HEK293 (cell line): ENCODE results near the gene B3GALNT1.

ENCODE experiments used
- CTCF ChIA-PET: fragments of 350-600 bp; formaldehyde crosslinking; extraction: SDS; loops from one replicate; lab custom pipeline; 2021; ENCODE audit warnings: antibody characterized with exemption; lab: Yijun Ruan, JAX
- POLR2A ChIA-PET: fragments of 300-600 bp; formaldehyde crosslinking; extraction: SDS; loops from one replicate; lab custom pipeline; 2020; ENCODE audit warnings: antibody characterized with exemption, inconsistent platforms; lab: Yijun Ruan, JAX
- H3K27ac ChIP-seq: fragments of 200-500 bp; sonication (Bioruptor generic); 2 replicates; pipeline ENCODE4 v1.5.1; 2014; ENCODE audit warnings: low read depth, low read length, control low read depth, inconsistent platforms; ENCODE audit errors: extremely low read depth
- H3K36me3 ChIP-seq, 2 experiments: fragments of 200-500 bp in 1 of 2; sonication (Bioruptor generic) in 1 of 2; 1 replicate in 1 of 2; 2 replicates in 1 of 2; pipeline ENCODE4 v1.5.1; 2014 to 2017; ENCODE audit warnings: inconsistent platforms in 2 of 2, low read length in 2 of 2; ENCODE audit not compliant: control insufficient read depth in 2 of 2, insufficient read depth in 1 of 2
- H3K4me1 ChIP-seq: fragments of 200-500 bp; sonication (Bioruptor generic); 2 replicates; pipeline ENCODE4 v1.5.1; 2014; ENCODE audit warnings: mild to moderate bottlenecking, low read length, inconsistent platforms; ENCODE audit not compliant: control insufficient read depth, insufficient read depth
- H3K4me3 ChIP-seq: 2 replicates; pipeline ENCODE4 v1.5.1; 2011; ENCODE audit warnings: low read depth, mild to moderate bottlenecking, control low read depth, low read length, moderate library complexity
- H3K9me3 ChIP-seq: fragments of 200-500 bp; sonication (Bioruptor generic); 2 replicates; pipeline ENCODE4 v1.5.1; 2014; ENCODE audit warnings: low read depth, low read length, inconsistent platforms; ENCODE audit not compliant: control insufficient read depth, insufficient read depth
- BCL11A ChIP-seq: fragments of 450-650 bp; formaldehyde crosslinking; IDR thresholded peaks from 2 replicates; pipeline ENCODE4 v1.5.1; 2016; ENCODE audit warnings: low read depth, missing biosample characterization, missing genetic modification characterization
- GLI4 ChIP-seq: fragments of 450-650 bp; formaldehyde crosslinking; IDR thresholded peaks from 2 replicates; pipeline ENCODE4 v1.5.1; 2016; ENCODE audit warnings: missing biosample characterization, missing genetic modification characterization
- OVOL3 ChIP-seq: fragments of 450-650 bp; formaldehyde crosslinking; IDR thresholded peaks from 2 replicates; pipeline ENCODE4 v1.5.1; 2016; ENCODE audit warnings: missing biosample characterization, missing genetic modification characterization
- TRIM28 ChIP-seq: IDR thresholded peaks from 2 replicates; pipeline ENCODE4 v1.6.1; 2011; ENCODE audit warnings: low read length, control low read depth, borderline replicate concordance
- ZBTB1 ChIP-seq: fragments of 450-650 bp; formaldehyde crosslinking; IDR thresholded peaks from 2 replicates; pipeline ENCODE4 v1.5.1; 2016; ENCODE audit warnings: missing biosample characterization, missing genetic modification characterization
- ZFP37 ChIP-seq: fragments of 450-650 bp; formaldehyde crosslinking; IDR thresholded peaks from 2 replicates; pipeline ENCODE4 v1.5.1; 2016; ENCODE audit warnings: missing biosample characterization, missing genetic modification characterization
- ZNF138 ChIP-seq: fragments of 450-650 bp; formaldehyde crosslinking; IDR thresholded peaks from 2 replicates; pipeline ENCODE4 v1.5.1; 2016; ENCODE audit warnings: missing biosample characterization, missing genetic modification characterization, borderline replicate concordance
- ZNF140 ChIP-seq: fragments of 450-650 bp; formaldehyde crosslinking; IDR thresholded peaks from 2 replicates; pipeline ENCODE4 v1.5.1; 2016; ENCODE audit warnings: missing biosample characterization, missing genetic modification characterization
- ZNF19 ChIP-seq: fragments of 450-650 bp; formaldehyde crosslinking; IDR thresholded peaks from 2 replicates; pipeline ENCODE4; 2016; ENCODE audit warnings: missing biosample characterization, missing genetic modification characterization, low read depth
- ZNF202 ChIP-seq: fragments of 450-650 bp; formaldehyde crosslinking; IDR thresholded peaks from 2 replicates; pipeline ENCODE4 v1.5.1; 2016; ENCODE audit warnings: missing biosample characterization, missing genetic modification characterization, borderline replicate concordance
- ZNF366 ChIP-seq: fragments of 450-650 bp; formaldehyde crosslinking; conservative IDR thresholded peaks from 2 replicates; pipeline ENCODE4 v1.5.1; 2016; ENCODE audit warnings: missing biosample characterization, missing genetic modification characterization
- ZNF501 ChIP-seq: fragments of 450-650 bp; formaldehyde crosslinking; IDR thresholded peaks from 2 replicates; pipeline ENCODE4 v1.5.1; 2016; ENCODE audit warnings: missing biosample characterization, missing genetic modification characterization
- ZNF560 ChIP-seq: fragments of 450-650 bp; formaldehyde crosslinking; IDR thresholded peaks from 2 replicates; pipeline ENCODE4 v1.5.1; 2017; ENCODE audit warnings: missing biosample characterization, missing genetic modification characterization, borderline replicate concordance
- ZNF776 ChIP-seq: fragments of 450-650 bp; formaldehyde crosslinking; IDR thresholded peaks from 2 replicates; pipeline ENCODE4 v1.5.0; 2017; ENCODE audit warnings: missing biosample characterization, missing genetic modification characterization, borderline replicate concordance
- TF ChIP-seq, protein P1 (sequence below): fragments of 450-650 bp; IDR thresholded peaks from 2 replicates; pipeline ENCODE4 v1.5.1; 2018; ENCODE audit warnings: missing biosample characterization, mild to moderate bottlenecking, missing genetic modification characterization
- TF ChIP-seq, protein P2 (sequence below): fragments of 450-650 bp; formaldehyde crosslinking; IDR thresholded peaks from 2 replicates; pipeline ENCODE4 v1.5.1; 2016; ENCODE audit warnings: missing biosample characterization, missing genetic modification characterization
- TF ChIP-seq, protein P3 (sequence below): fragments of 450-650 bp; formaldehyde crosslinking; IDR thresholded peaks from 2 replicates; pipeline ENCODE4 v1.5.1; 2016; ENCODE audit warnings: missing biosample characterization, missing genetic modification characterization, low read depth
- TF ChIP-seq, protein P4 (sequence below): fragments of 450-650 bp; formaldehyde crosslinking; IDR thresholded peaks from 2 replicates; pipeline ENCODE4 v1.5.1; 2017; ENCODE audit warnings: missing biosample characterization, mild to moderate bottlenecking, missing genetic modification characterization, moderate library complexity
- TF ChIP-seq, protein P5 (sequence below): sonication (generic); formaldehyde crosslinking; IDR thresholded peaks from 2 replicates; pipeline ENCODE4 v1.8.1; 2022; ENCODE audit warnings: mild to moderate bottlenecking, moderate library complexity, missing genetic modification reagents
- TF ChIP-seq, protein P6 (sequence below): fragments of 450-650 bp; formaldehyde crosslinking; IDR thresholded peaks from 2 replicates; pipeline ENCODE4 v1.5.1; 2016; ENCODE audit warnings: missing biosample characterization, missing genetic modification characterization

The B3GALNT1 gene

DNA sequence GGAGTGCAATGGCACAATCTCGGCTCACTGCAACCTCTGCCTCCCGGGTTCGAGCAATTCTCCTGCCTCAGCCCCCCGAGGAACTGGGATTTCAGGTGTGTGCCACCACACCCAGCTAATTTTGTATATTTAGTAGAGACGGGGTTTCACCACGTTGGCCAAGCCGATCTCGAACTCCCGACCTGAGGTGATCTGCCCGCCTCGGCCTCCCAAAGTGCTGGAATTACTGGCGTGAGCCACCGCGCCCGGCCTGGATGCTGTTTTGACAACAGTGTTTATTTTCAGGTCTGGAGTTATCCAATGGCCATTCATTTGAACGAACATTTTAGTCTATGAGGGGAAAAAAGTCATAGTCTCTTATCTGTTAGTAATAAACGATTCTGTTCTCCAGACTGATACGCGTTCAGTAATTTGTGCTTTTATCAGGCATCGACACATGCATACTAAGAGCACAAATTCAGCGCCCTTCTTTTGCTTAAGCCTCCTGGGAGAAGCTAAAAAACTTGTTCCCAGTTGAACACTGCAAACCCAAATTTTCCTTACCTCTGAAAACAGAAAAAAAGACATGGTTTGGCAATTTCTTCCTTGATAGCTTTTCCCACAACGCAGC, 1.3 kb downstream of the B3GALNT1 start (continued):
- TF ChIP-seq ZNF138 (tag by site-specific recombination) = no peak
- TF ChIP-seq, all 188 proteins: peak for 0

DNA sequence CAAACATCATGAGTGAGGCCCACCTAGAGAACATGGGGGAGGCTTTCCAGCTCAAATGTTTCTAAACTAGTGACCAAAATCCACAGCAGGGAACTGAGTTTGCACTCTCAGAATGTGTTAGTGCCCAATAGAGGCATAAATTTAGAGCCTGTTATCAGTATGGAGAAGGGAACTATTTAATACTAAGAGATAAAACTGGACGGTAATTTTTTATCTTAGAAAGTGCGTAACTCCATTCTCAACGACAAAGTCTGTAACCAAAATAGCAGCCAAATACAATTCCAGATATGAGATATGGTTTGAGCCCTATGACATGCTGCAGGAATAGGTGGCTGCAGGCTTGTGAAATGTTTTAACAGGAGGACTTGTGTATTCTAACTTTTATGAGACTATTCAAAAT, 3.5 kb downstream of the B3GALNT1 start:
- CTCF ChIA-PET = interaction anchor here (0.6 kb wide), 1 partner anchor 228 kb away, joined by 3 read pairs; no protein-coding TSS in a partner anchor
- Histone ChIP-seq H3K4me1 (no peaks in the 10 kb centered on the region), H3K4me3 (no peak overlapping the region), H3K36me3 (no peaks in the 10 kb centered on the region), H3K27ac (no peak overlapping the region), H3K9me3 (no peaks in the 10 kb centered on the region)
- POLR2A ChIA-PET = no interaction called here
- TF ChIP-seq, protein P1, sequence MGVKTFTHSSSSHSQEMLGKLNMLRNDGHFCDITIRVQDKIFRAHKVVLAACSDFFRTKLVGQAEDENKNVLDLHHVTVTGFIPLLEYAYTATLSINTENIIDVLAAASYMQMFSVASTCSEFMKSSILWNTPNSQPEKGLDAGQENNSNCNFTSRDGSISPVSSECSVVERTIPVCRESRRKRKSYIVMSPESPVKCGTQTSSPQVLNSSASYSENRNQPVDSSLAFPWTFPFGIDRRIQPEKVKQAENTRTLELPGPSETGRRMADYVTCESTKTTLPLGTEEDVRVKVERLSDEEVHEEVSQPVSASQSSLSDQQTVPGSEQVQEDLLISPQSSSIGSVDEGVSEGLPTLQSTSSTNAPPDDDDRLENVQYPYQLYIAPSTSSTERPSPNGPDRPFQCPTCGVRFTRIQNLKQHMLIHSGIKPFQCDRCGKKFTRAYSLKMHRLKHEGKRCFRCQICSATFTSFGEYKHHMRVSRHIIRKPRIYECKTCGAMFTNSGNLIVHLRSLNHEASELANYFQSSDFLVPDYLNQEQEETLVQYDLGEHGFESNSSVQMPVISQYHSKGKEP (tag by site-specific recombination) = no peak
- TF ChIP-seq BCL11A (tag by site-specific recombination) (no peak), ZNF501 (tag by site-specific recombination) (no peak), ZFP37 (no peak), GLI4 (tag by site-specific recombination) (no peak), ZNF19 (tag by site-specific recombination) (no peak), ZNF776 (tag by site-specific recombination) (no peak), ZNF560 (tag by site-specific recombination) (no peak), TRIM28 (no peak), ZNF202 (no peak), ZBTB1 (tag by site-specific recombination) (no peak), OVOL3 (tag by site-specific recombination) (no peak), ZNF366 (tag by site-specific recombination) (no peak), ZNF140 (no peak)
- TF ChIP-seq, protein P2, sequence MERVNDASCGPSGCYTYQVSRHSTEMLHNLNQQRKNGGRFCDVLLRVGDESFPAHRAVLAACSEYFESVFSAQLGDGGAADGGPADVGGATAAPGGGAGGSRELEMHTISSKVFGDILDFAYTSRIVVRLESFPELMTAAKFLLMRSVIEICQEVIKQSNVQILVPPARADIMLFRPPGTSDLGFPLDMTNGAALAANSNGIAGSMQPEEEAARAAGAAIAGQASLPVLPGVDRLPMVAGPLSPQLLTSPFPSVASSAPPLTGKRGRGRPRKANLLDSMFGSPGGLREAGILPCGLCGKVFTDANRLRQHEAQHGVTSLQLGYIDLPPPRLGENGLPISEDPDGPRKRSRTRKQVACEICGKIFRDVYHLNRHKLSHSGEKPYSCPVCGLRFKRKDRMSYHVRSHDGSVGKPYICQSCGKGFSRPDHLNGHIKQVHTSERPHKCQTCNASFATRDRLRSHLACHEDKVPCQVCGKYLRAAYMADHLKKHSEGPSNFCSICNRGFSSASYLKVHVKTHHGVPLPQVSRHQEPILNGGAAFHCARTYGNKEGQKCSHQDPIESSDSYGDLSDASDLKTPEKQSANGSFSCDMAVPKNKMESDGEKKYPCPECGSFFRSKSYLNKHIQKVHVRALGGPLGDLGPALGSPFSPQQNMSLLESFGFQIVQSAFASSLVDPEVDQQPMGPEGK (tag by site-specific recombination) = no peak
- TF ChIP-seq, protein P3, sequence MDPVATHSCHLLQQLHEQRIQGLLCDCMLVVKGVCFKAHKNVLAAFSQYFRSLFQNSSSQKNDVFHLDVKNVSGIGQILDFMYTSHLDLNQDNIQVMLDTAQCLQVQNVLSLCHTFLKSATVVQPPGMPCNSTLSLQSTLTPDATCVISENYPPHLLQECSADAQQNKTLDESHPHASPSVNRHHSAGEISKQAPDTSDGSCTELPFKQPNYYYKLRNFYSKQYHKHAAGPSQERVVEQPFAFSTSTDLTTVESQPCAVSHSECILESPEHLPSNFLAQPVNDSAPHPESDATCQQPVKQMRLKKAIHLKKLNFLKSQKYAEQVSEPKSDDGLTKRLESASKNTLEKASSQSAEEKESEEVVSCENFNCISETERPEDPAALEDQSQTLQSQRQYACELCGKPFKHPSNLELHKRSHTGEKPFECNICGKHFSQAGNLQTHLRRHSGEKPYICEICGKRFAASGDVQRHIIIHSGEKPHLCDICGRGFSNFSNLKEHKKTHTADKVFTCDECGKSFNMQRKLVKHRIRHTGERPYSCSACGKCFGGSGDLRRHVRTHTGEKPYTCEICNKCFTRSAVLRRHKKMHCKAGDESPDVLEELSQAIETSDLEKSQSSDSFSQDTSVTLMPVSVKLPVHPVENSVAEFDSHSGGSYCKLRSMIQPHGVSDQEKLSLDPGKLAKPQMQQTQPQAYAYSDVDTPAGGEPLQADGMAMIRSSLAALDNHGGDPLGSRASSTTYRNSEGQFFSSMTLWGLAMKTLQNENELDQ = no peak
- TF ChIP-seq, protein P4, sequence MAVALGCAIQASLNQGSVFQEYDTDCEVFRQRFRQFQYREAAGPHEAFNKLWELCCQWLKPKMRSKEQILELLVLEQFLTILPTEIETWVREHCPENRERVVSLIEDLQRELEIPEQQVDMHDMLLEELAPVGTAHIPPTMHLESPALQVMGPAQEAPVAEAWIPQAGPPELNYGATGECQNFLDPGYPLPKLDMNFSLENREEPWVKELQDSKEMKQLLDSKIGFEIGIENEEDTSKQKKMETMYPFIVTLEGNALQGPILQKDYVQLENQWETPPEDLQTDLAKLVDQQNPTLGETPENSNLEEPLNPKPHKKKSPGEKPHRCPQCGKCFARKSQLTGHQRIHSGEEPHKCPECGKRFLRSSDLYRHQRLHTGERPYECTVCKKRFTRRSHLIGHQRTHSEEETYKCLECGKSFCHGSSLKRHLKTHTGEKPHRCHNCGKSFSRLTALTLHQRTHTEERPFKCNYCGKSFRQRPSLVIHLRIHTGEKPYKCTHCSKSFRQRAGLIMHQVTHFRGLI (tag by site-specific recombination) = no peak
- TF ChIP-seq, protein P5, sequence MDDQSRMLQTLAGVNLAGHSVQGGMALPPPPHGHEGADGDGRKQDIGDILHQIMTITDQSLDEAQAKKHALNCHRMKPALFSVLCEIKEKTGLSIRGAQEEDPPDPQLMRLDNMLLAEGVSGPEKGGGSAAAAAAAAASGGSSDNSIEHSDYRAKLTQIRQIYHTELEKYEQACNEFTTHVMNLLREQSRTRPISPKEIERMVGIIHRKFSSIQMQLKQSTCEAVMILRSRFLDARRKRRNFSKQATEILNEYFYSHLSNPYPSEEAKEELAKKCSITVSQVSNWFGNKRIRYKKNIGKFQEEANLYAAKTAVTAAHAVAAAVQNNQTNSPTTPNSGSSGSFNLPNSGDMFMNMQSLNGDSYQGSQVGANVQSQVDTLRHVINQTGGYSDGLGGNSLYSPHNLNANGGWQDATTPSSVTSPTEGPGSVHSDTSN (CRISPR knock-in tag) = no peak
- TF ChIP-seq, protein P6, sequence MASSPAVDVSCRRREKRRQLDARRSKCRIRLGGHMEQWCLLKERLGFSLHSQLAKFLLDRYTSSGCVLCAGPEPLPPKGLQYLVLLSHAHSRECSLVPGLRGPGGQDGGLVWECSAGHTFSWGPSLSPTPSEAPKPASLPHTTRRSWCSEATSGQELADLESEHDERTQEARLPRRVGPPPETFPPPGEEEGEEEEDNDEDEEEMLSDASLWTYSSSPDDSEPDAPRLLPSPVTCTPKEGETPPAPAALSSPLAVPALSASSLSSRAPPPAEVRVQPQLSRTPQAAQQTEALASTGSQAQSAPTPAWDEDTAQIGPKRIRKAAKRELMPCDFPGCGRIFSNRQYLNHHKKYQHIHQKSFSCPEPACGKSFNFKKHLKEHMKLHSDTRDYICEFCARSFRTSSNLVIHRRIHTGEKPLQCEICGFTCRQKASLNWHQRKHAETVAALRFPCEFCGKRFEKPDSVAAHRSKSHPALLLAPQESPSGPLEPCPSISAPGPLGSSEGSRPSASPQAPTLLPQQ = no peak
